Loucy (cell line): Measurements from ENCODE around the gene PAK5.

ENCODE experiments used
- H2AFZ ChIP-seq: fragments of 200-600 bp; sonication (generic); 2 replicates; pipeline ENCODE4 v1.6.0; 2016; ENCODE audit warnings: antibody characterized with exemption, mild to moderate bottlenecking, low read length, moderate library complexity
- H3F3A ChIP-seq: fragments of 200-600 bp; 2 replicates; pipeline ENCODE4 v1.6.0; 2016; ENCODE audit warnings: antibody characterized with exemption, low read depth, mild to moderate bottlenecking
- H3K27me3 ChIP-seq: fragments of 200-600 bp; sonication (generic); 2 replicates; pipeline ENCODE4 v1.6.1; 2014; ENCODE audit warnings: low read length, mild to moderate bottlenecking; ENCODE audit not compliant: insufficient read depth, poor library complexity, severe bottlenecking
- H3K36me3 ChIP-seq: fragments of 200-600 bp; sonication (generic); 2 replicates; pipeline ENCODE4 v1.6.1; 2016; ENCODE audit warnings: low read length; ENCODE audit not compliant: insufficient read depth
- H3K4me1 ChIP-seq: fragments of 200-600 bp; sonication (generic); 2 replicates; pipeline ENCODE4 v1.5.1; 2014; ENCODE audit warnings: low read length, mild to moderate bottlenecking; ENCODE audit not compliant: insufficient read depth, poor library complexity, severe bottlenecking
- H3K4me2 ChIP-seq: fragments of 200-600 bp; sonication (generic); 2 replicates; pipeline ENCODE4 v1.6.0; 2014; ENCODE audit warnings: antibody characterized with exemption, low read length, low read depth, mild to moderate bottlenecking; ENCODE audit not compliant: poor library complexity, severe bottlenecking
- H3K4me3 ChIP-seq: fragments of 200-600 bp; sonication (generic); 2 replicates; pipeline ENCODE4 v1.5.1; 2014; ENCODE audit warnings: low read length, mild to moderate bottlenecking, mixed read lengths; ENCODE audit not compliant: poor library complexity, severe bottlenecking
- H3K79me2 ChIP-seq: fragments of 200-600 bp; sonication (generic); 2 replicates; pipeline ENCODE4 v1.6.1; 2014; ENCODE audit warnings: low read length; ENCODE audit not compliant: insufficient read depth
- H3K9ac ChIP-seq: fragments of 200-600 bp; sonication (generic); 2 replicates; pipeline ENCODE4 v1.6.0; 2014; ENCODE audit warnings: mild to moderate bottlenecking, low read depth, low read length, moderate library complexity; ENCODE audit not compliant: poor library complexity, severe bottlenecking
- H3K9me2 ChIP-seq: fragments of 200-600 bp; sonication (generic); replicated peaks from 2 replicates; pipeline ENCODE4 v1.6.1; 2016; ENCODE audit warnings: low read depth, low read length, mixed read lengths
- H3K9me3 ChIP-seq: fragments of 200-600 bp; sonication (generic); 2 replicates; pipeline ENCODE4 v1.6.1; 2014; ENCODE audit warnings: mild to moderate bottlenecking, antibody characterized with exemption, low read length, low read depth; ENCODE audit not compliant: insufficient read depth
- H4K20me1 ChIP-seq: fragments of 200-600 bp; sonication (generic); 2 replicates; pipeline ENCODE4 v1.6.0; 2014; ENCODE audit warnings: antibody characterized with exemption, low read length, mild to moderate bottlenecking; ENCODE audit not compliant: insufficient read depth, poor library complexity, severe bottlenecking
- CTCF ChIP-seq: fragments of 200-600 bp; sonication (generic); conservative IDR thresholded peaks from 2 replicates; pipeline ENCODE4 v1.5.1; 2014; ENCODE audit warnings: mild to moderate bottlenecking, antibody characterized with exemption, low read length
- EZH2phosphoT487 ChIP-seq: fragments of 200-600 bp; IDR thresholded peaks from 2 replicates; pipeline ENCODE4 v1.6.1; 2018; ENCODE audit warnings: antibody characterized with exemption, mild to moderate bottlenecking, moderate library complexity, borderline replicate concordance

PAK5 gene

GRCh38 chr20:9572670-9573069 lies 266.2 kb downstream of the PAK5 start:
- H2AFZ ChIP-seq: no peak overlapping the region
- H3K9me2 ChIP-seq: no peaks in the 10 kb centered on the region
- no peaks in the 10 kb centered on the region for H3K79me2 ChIP-seq
- H3K9me3 ChIP-seq: no peaks in the 10 kb centered on the region
- H3K36me3 ChIP-seq: no peaks in the 10 kb centered on the region
- no peaks in the 10 kb centered on the region for H4K20me1 ChIP-seq
- H3K4me2 ChIP-seq: no peak overlapping the region
- H3F3A ChIP-seq: no peaks in the 10 kb centered on the region
- H3K27me3 ChIP-seq: no peaks in the 10 kb centered on the region
- H3K9ac ChIP-seq: no peak overlapping the region
- H3K4me3 ChIP-seq: no peak overlapping the region
- no peak for TF ChIP-seq EZH2phosphoT487
- peaks cover 24% of the 10 kb centered on the region for H3K4me1 ChIP-seq

- H3K9me2 ChIP-seq: no peaks in the 10 kb centered on the region
- no peaks in the 10 kb centered on the region for H3K36me3 ChIP-seq
- no peaks in the 10 kb centered on the region for H3K27me3 ChIP-seq
- H3F3A ChIP-seq: no peaks in the 10 kb centered on the region
- no peaks in the 10 kb centered on the region for H4K20me1 ChIP-seq
- H3K9ac ChIP-seq: no peak overlapping the region
- no peak overlapping the region for H3K4me3 ChIP-seq
- peaks cover 15% of the 10 kb centered on the region for H3K4me1 ChIP-seq
- TF ChIP-seq EZH2phosphoT487: no peak
- no peaks in the 10 kb centered on the region for H3K79me2 ChIP-seq
- H3K9me3 ChIP-seq: no peaks in the 10 kb centered on the region
- H3K4me2 ChIP-seq: no peak overlapping the region
- no peak overlapping the region for H2AFZ ChIP-seq
These were observed 267.1 kb downstream of the PAK5 start for GRCh38 chr20:9571783-9572182.

DNA sequence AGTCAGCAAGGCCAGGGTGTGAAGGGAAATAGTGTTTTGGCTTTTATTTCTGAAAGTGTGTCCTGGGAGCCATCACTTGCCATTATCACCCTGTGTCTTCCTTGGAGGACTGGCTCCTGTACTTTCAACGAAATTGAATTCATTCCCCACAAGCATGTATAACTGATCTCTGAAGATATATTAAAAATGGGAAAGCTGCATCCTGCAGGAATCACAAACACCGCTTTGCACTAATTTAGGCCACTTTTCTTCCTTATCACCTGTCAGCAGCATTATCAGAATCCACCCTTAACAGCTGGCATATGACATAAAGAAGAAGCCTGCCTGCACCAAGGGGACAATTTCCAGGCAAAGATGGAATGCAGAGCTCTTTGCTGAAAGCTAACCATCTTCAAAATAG lies 268.3 kb downstream of the PAK5 start:
- Histone ChIP-seq H3F3A (no peaks in the 10 kb centered on the region), H3K9me3 (no peaks in the 10 kb centered on the region), H3K4me1 (peaks cover 3% of the 10 kb centered on the region), H3K4me3 (no peak overlapping the region), H3K27me3 (no peaks in the 10 kb centered on the region), H3K36me3 (no peaks in the 10 kb centered on the region), H3K9me2 (no peaks in the 10 kb centered on the region), H3K79me2 (no peaks in the 10 kb centered on the region), H3K9ac (no peak overlapping the region), H3K4me2 (no peak overlapping the region), H2AFZ (no peak overlapping the region), H4K20me1 (no peaks in the 10 kb centered on the region)
- TF ChIP-seq EZH2phosphoT487: no peak
- no peak for TF ChIP-seq CTCF

DNA sequence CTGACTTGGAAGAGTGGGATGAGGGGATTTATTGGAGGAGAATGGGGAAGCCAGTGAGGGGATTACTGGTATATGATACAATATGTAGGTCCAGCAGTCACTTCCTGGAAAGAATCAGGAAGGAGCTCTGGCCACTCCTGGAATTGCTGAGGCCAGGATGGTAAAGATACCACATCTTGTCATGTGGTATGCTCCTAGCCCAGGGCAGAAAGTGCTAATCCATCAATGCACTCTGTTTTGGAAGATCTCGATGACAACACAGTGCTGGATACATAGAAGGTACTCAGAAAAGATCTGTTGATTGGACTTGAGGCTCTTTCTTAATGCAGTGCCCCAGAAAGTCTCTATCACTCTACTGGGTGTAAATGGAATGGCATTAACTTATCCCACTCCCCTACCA lies 271.9 kb downstream of the PAK5 start:
- no peak overlapping the region for H3K9ac ChIP-seq
- no peaks in the 10 kb centered on the region for H3K27me3 ChIP-seq
- H3K9me2 ChIP-seq: no peaks in the 10 kb centered on the region
- H3K4me1 ChIP-seq: no peaks in the 10 kb centered on the region
- no peaks in the 10 kb centered on the region for H3K9me3 ChIP-seq
- H3K36me3 ChIP-seq: no peaks in the 10 kb centered on the region
- no peak overlapping the region for H2AFZ ChIP-seq
- no peaks in the 10 kb centered on the region for H3F3A ChIP-seq
- no peaks in the 10 kb centered on the region for H4K20me1 ChIP-seq
- TF ChIP-seq CTCF (no peak), EZH2phosphoT487 (no peak)
- no peaks in the 10 kb centered on the region for H3K79me2 ChIP-seq
- H3K4me2 ChIP-seq: no peak overlapping the region
- no peak overlapping the region for H3K4me3 ChIP-seq
